ENCODE results near the gene CALCOCO1.

- TF ChIP-seq, protein P1, sequence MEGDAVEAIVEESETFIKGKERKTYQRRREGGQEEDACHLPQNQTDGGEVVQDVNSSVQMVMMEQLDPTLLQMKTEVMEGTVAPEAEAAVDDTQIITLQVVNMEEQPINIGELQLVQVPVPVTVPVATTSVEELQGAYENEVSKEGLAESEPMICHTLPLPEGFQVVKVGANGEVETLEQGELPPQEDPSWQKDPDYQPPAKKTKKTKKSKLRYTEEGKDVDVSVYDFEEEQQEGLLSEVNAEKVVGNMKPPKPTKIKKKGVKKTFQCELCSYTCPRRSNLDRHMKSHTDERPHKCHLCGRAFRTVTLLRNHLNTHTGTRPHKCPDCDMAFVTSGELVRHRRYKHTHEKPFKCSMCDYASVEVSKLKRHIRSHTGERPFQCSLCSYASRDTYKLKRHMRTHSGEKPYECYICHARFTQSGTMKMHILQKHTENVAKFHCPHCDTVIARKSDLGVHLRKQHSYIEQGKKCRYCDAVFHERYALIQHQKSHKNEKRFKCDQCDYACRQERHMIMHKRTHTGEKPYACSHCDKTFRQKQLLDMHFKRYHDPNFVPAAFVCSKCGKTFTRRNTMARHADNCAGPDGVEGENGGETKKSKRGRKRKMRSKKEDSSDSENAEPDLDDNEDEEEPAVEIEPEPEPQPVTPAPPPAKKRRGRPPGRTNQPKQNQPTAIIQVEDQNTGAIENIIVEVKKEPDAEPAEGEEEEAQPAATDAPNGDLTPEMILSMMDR (IDR thresholded peaks at IDR 0.05; ENCODE audit: poor library complexity) = no peak
- no peak for TF ChIP-seq EZH2 (IDR thresholded peaks at IDR 0.05; ENCODE audit: borderline replicate concordance)
Measured at GRCh38 chr12:53660041-53660440, 67.2 kb downstream of the CALCOCO1 start.

Measured in hepatocyte (in vitro differentiated cells).